Vagina (tissue), 2 donors: ENCODE results near the gene KRTAP9-8. TPM values are rescaled to one million over a fixed set of nuclear protein-coding genes. Genes with fewer than 3 reads are reported as not detected.
"Not testable (repeated sequence)": the region's sequence is repeated elsewhere in the genome, so short reads cannot be mapped to it uniquely, and the experiment has no call there.

Source experiments
- DNase-seq, 2 donors: peaks; one replicate each; pipeline ENCODE4 v3.0.0-alpha.2; 2017; ENCODE audit errors: extremely low spot score in 2 of 2
- H3K27ac ChIP-seq: fragments of 200-600 bp; sonication (generic); one replicate; pipeline ENCODE4 v1.5.1; 2019
- H3K27me3 ChIP-seq: fragments of 200-600 bp; sonication (generic); one replicate; pipeline ENCODE4 v1.5.1; 2019
- H3K36me3 ChIP-seq, 2 donors: fragments of 200-600 bp; sonication (generic); one replicate each; pipeline ENCODE4 v1.5.1; 2017 to 2019
- H3K4me1 ChIP-seq: fragments of 200-600 bp; sonication (generic); one replicate; pipeline ENCODE4 v1.5.1; 2019
- H3K4me3 ChIP-seq, 2 donors: fragments of 200-600 bp; sonication (generic); 1 replicate in 1 of 2; 2 replicates in 1 of 2; pipeline ENCODE4 v1.5.1; 2016 to 2019
- H3K9me3 ChIP-seq: fragments of 200-600 bp; sonication (generic); one replicate; pipeline ENCODE4 v1.5.1; 2019
- CTCF ChIP-seq, 3 experiments: fragments of 450-650 bp in 2 of 3; fragments of 200-600 bp in 1 of 3; sonication (generic) in 1 of 3; IDR thresholded peaks; one replicate each; pipeline ENCODE4 v1.5.1; 2017 to 2019; ENCODE audit warnings: antibody characterized with exemption in 3 of 3, mild to moderate bottlenecking in 2 of 3, moderate library complexity in 2 of 3
- POLR2A ChIP-seq, 2 donors: fragments of 450-650 bp; IDR thresholded peaks; one replicate each; pipeline ENCODE4 v1.6.1; 2017; ENCODE audit warnings: antibody characterized with exemption in 2 of 2, mild to moderate bottlenecking in 2 of 2, moderate library complexity in 2 of 2
- POLR2AphosphoS5 ChIP-seq, 2 donors: sonication (generic); formaldehyde crosslinking; IDR thresholded peaks; one replicate each; pipeline ENCODE4 v1.9.0; 2017; ENCODE audit warnings: antibody characterized with exemption in 2 of 2, mild to moderate bottlenecking in 2 of 2, low read depth in 1 of 2; ENCODE audit not compliant: insufficient read depth in 1 of 2
- intact Hi-C: fragments of 100-400 bp; cut with DNase I; formaldehyde crosslinking; loops from one replicate; pipeline ENCODE4 v1.15.1; 2023
- total RNA-seq: library from RNA; depleted of rRNA; stranded (reverse); fragments of >200 nt; gene quantifications from one replicate; pipeline ENCODE4 v1.2.3, GENCODE V29; 2016

Gene KRTAP9-8
- total RNA-seq, 1 donor from 2014 or later: not detected

- no peaks in the 10 kb centered on the region for H3K36me3 ChIP-seq
- no peaks in the 10 kb centered on the region for H3K9me3 ChIP-seq
- no peak for DNase-seq
- no peak overlapping the region for H3K4me3 ChIP-seq
- no peaks in the 10 kb centered on the region for H3K4me1 ChIP-seq
- TF ChIP-seq CTCF (IDR thresholded peaks at IDR 0.05) (no peak), POLR2AphosphoS5 (IDR thresholded peaks at IDR 0.05; ENCODE audit: insufficient read depth in 1 of 2, low read depth in 1 of 2) (no peak), POLR2A (IDR thresholded peaks at IDR 0.05) (no peak)
- intact Hi-C loops: no loop called here
- H3K27me3 ChIP-seq: no peaks in the 10 kb centered on the region
- no peak overlapping the region for H3K27ac ChIP-seq
Measured at GRCh38 chr17:41254861-41255260, 17.1 kb downstream of the KRTAP9-8 start.

GRCh38 chr17:41255381-41256290 is 17.8 kb downstream of the KRTAP9-8 start, which contains the start of gene KRTAP9-9:
Gene KRTAP9-9, plus strand, starts transcription at chr17:41255384.
- H3K9me3 ChIP-seq, H3K27me3 ChIP-seq, H3K27ac ChIP-seq, H3K4me1 ChIP-seq, H3K36me3 ChIP-seq, H3K4me3 ChIP-seq, DNase-seq, intact Hi-C loops: not testable (repeated sequence)

DNA sequence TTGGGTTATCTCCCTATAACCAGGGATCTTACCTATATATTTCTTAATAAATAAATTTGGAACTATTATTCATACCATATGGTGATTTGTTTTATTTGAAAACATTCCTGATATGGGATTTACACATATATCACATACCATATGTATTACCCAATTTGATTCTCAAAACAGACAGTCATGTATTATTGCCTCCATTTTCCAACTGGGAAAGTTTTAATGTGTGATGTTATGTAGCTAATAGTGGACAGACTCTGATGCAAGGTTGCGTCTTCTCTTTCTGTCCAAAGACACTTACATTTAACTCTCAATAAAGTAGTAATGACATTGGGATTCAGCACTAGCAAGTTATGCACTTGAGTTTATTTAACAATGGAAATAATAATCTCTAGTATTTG is 18.5 kb downstream of the KRTAP9-8 start:
- Histone ChIP-seq H3K9me3 (no peaks in the 10 kb centered on the region), H3K36me3 (no peaks in the 10 kb centered on the region), H3K4me3 (no peak overlapping the region), H3K4me1 (no peaks in the 10 kb centered on the region), H3K27ac (no peak overlapping the region), H3K27me3 (no peaks in the 10 kb centered on the region)
- DNase-seq: no peak
- no peak for TF ChIP-seq POLR2AphosphoS5 (IDR thresholded peaks at IDR 0.05; ENCODE audit: insufficient read depth in 1 of 2, low read depth in 1 of 2)
- no peak for TF ChIP-seq CTCF (IDR thresholded peaks at IDR 0.05)
- TF ChIP-seq POLR2A (IDR thresholded peaks at IDR 0.05): no peak
- intact Hi-C loops: no loop called here

DNA sequence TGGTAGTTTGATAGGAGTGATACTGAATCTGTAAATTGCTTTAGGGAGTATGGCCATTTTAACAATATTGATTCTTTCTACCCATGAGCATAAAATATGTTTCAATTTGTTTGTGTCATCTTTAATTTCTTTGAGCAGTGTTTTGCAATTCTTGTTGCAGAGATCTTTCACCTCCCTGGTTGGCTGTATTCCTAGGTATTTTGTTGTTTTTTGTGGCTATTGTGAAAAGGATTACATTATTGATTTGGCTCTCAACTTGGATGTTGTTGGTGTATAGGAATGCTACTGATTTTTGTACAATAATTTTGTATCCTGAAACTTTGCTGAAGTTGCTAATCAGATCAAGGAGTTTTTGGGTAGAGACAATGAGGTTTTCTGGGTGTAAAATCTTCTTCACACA is 20.6 kb downstream of the KRTAP9-8 start:
- TF ChIP-seq POLR2A (IDR thresholded peaks at IDR 0.05) (no peak), POLR2AphosphoS5 (IDR thresholded peaks at IDR 0.05; ENCODE audit: insufficient read depth in 1 of 2, low read depth in 1 of 2) (no peak), CTCF (IDR thresholded peaks at IDR 0.05) (no peak)
- H3K27me3 ChIP-seq: no peaks in the 10 kb centered on the region
- no peak overlapping the region for H3K4me3 ChIP-seq
- H3K27ac ChIP-seq: no peak overlapping the region
- no peak for DNase-seq
- H3K9me3 ChIP-seq: no peaks in the 10 kb centered on the region
- H3K36me3 ChIP-seq: no peaks in the 10 kb centered on the region
- H3K4me1 ChIP-seq: no peaks in the 10 kb centered on the region
- intact Hi-C loops: no loop called here

DNA sequence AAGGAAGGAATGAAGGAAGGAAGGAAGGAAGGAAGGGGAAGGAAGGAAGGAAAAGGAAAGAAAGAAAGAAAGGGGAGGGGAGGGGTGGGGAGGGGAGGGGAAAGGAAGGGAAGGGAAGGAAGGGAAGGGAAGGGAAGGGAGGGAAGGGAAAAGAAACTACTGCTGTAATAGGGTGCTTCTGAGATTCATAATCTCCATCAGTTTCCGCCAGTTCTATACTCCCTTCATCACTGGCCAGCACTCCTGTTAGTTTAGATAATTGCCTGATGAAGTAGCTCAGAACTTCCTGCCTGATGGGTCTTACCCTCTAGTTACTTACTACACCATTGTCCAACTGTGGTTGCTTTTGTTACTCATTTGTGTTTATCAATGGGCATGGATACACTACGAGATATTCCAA is 25.4 kb downstream of the KRTAP9-8 start:
- Histone ChIP-seq H3K4me1 (no peaks in the 10 kb centered on the region), H3K27me3 (no peaks in the 10 kb centered on the region), H3K9me3 (no peaks in the 10 kb centered on the region), H3K27ac (no peak overlapping the region), H3K36me3 (no peaks in the 10 kb centered on the region), H3K4me3 (no peak overlapping the region)
- no peak for DNase-seq
- intact Hi-C loops: no loop called here
- TF ChIP-seq POLR2A (IDR thresholded peaks at IDR 0.05) (no peak), POLR2AphosphoS5 (IDR thresholded peaks at IDR 0.05; ENCODE audit: insufficient read depth in 1 of 2, low read depth in 1 of 2) (no peak), CTCF (IDR thresholded peaks at IDR 0.05) (no peak)
